SHP77 (cell line): Measurements from ENCODE around the gene ALDH8A1.

Experiments used
- DNase-seq, 2 experiments: peaks; one replicate each; lab custom pipeline; 2025; lab: John Stamatoyannopoulos, UW

Gene ALDH8A1

GRCh38 chr6:134949927-134950326 is at the start of gene ALDH8A1:
TSS of gene ALDH8A1 (minus strand) at chr6:134950101. CDS start at chr6:134950053, 48 bp downstream.
- no peak for DNase-seq

- no peak for DNase-seq
These were observed 49.2 kb upstream of the ALDH8A1 start for GRCh38 chr6:134999107-134999506.

DNA sequence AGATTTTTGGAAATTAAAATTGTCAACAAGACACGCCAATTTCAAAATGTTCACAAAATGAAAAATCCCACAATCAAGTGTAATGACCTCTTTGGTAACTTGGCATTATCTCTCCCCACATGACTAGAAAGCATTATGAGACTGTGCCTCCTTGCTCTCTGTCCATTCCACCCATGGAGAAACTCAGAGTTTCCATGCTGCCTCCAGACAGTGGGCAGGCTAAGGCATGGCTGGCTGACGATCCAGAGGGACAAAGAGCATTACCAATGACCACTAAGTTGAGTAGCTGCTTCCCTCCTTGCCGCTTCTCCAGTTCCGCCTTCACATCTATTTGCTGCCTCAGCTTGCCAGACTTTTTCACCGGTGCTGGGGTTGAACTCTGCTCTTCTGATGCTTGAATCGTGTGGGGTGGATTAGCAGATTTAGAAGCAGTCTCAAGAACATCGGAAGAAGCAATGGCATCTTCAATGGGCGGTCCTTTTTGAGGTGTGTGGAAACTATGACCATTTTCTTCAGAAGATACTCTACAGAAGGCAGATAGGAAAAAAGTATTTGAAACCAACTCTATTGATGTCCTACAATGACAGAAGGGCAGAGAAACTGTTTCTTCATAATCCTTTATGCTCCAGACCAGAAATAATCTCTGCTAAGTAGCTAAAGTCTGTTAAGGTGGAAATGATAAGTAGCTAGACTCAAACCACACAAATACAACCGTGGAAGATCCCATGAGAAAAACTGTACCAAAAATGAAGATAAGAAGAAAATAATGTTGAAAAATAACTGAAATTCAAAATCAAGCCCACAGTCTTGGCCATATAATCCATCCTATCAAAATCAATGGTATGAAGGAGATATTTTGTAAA is 47.5 kb upstream of the ALDH8A1 start:
- DNase-seq, result no peak

GRCh38 chr6:134995536-134995935 is 45.6 kb upstream of the ALDH8A1 start:
- no peak for DNase-seq

GRCh38 chr6:134994431-134994830 is 44.5 kb upstream of the ALDH8A1 start:
- no peak for DNase-seq

DNA sequence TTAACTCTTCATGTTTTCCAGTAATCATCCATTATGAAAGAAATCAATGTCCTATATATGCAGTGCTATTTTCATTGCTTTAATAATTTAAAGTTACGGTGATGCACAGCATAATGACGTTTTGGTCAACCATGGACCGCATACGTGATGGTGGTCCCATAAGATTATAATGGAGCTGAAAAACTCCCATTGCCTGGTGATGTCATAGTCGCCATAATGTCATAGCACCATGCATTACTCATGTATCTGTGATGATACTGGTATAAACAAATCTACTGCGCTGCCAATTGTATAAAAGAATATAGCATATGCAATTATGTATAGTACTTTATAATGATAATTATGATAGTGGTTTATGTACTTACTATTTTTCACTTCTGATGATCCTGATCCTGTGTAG is 42.3 kb upstream of the ALDH8A1 start:
- no peak for DNase-seq

- no peak for DNase-seq
These were observed 40.4 kb upstream of the ALDH8A1 start for GRCh38 chr6:134990262-134990661.

DNA sequence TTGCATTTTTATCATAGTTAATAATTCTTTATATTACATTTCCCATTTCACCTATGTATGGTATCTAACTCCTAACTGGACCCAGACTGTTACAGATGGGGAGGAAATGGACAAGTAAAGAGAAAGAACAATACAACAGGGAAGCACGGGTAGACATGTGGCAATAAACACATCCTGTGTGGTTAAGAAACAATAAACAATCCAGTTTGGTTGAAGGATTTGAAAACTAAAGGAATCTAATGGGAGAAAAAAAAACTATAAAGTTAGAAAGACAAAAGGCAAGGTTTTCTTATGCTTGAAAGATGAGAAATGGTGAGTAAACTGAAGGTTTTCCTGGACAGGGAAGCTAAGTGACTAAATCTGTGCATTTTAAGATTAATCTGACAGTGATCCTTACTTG is 34.9 kb upstream of the ALDH8A1 start:
- no peak for DNase-seq

- no peak for DNase-seq
These were observed 33.9 kb upstream of the ALDH8A1 start for GRCh38 chr6:134983823-134984222.

- DNase-seq, result no peak
These were observed 32.3 kb upstream of the ALDH8A1 start for GRCh38 chr6:134982161-134982560.

GRCh38 chr6:134980846-134981245 is 30.9 kb upstream of the ALDH8A1 start:
- no peak for DNase-seq

- no peak for DNase-seq
These were observed 29.2 kb upstream of the ALDH8A1 start for GRCh38 chr6:134979142-134979541.

DNA sequence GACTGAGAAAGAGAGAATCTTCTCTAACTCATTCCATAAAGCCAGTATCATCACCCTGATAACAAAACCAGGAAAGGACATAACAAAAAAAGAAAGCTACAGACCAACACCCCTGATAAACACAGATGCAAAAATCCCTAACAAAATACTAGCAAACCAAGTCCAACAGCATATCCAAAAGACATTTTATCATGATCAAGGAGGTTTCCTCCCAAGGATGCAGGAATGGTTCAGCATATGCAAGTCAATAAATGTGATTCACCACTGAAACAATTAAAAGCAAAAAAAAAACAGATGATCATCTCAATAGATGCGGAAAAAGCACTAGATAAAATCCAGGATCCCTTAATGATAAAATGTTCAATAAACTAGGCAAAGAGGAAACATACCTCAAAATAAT is 24.5 kb upstream of the ALDH8A1 start:
- DNase-seq, result no peak

DNA sequence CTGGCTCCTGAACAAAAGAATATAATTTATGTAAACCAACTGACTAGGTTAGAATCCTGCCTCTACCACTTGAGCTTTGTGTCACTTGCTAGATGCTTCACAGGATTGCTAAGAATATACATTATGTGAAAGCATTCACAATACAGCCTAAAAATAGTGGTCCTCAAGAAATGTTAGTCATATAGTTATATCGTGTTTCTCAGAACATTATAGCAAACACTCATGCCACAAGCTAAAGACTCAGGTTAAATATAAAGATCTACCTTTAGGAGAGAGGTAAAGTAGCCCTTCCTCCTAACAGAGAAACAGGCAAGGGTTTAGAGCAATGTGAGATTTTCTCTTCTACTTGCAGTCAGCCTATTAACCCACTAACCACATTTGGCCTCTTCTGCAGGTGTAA is 17.8 kb upstream of the ALDH8A1 start:
- no peak for DNase-seq

GRCh38 chr6:134964451-134965203 is 14.7 kb upstream of the ALDH8A1 start:
- no peak for DNase-seq

GRCh38 chr6:134962421-134962820 is 12.5 kb upstream of the ALDH8A1 start:
- DNase-seq, result no peak

- no peak for DNase-seq
These were observed 11.5 kb upstream of the ALDH8A1 start for GRCh38 chr6:134961366-134961765.

GRCh38 chr6:134959603-134960002 is 9.7 kb upstream of the ALDH8A1 start:
- DNase-seq, result no peak

DNA sequence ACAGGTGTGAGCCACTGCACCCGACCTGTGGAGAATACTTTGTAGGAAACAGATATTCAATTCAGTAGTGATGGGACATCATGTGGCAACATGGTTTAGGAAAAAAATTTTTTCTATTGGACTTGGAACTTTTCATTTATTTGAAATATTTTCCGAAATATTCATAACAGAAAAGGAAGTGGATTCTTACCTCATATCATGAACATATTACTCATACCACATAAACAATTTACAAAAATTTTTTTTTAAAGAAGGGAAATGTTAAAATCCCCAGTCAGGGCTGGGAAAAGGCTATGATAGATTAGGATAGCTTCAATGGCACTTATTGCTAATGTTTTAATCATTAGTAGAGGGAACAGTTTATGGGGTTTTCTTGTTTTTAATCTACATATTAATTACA is 6.8 kb upstream of the ALDH8A1 start:
- DNase-seq, result no peak

DNA sequence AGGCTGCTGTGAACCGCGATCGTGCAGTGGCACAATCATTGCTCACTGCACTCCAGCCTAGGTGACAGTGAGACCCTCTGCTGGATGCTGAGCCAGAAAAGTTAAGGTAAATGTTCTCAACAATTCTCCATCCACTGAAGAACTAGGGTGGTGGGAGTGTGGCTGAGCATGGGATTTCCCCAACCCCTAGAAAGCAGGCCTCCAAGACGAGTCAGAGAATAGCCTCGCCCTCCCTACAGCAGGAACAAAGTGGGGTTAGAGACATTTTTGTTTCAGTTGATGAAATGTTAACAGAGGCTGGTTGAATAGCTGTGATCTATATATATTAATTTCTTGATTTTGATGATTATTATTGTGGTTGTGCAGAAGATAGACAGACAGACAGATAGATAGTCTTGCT is 6.1 kb upstream of the ALDH8A1 start:
- no peak for DNase-seq

DNA sequence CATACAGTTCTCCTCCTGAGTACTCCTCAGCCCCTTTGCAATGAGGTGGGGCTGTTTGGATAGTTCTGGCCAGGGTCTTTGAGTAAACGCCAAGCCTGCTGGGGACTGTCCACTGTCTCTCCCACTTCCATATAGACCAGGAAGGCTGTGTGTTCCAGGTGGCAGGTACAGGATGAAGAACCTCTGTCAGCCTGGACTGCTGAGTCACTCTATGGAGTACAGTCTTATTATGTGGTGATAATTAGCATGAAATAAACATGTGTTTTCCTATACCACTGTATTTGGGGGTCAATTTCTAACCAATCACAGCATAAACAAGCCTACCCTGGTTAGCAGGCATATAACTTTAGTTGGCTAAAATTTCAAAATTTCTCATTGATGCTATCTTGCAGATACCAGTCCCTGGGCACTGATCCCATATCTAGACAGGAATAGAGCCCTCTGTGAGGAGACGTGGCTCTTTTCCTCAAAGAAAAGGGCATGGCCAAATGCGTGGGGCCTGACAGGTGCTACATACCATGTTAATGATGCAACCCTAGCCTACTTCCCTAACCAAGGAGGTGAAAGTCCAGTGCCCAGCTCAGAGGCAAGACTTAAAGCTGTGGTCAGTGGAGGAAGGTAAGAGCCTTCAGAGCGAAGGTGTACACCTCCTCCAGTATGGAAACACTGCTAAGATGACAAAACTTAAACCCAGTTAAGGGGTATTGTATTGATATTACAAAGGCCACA is 4.5 kb upstream of the ALDH8A1 start:
- no peak for DNase-seq

GRCh38 chr6:134951494-134952263 is 1.8 kb upstream of the ALDH8A1 start:
- DNase-seq, result no peak
